Measurements from ENCODE around the gene FMNL3.

DNA sequence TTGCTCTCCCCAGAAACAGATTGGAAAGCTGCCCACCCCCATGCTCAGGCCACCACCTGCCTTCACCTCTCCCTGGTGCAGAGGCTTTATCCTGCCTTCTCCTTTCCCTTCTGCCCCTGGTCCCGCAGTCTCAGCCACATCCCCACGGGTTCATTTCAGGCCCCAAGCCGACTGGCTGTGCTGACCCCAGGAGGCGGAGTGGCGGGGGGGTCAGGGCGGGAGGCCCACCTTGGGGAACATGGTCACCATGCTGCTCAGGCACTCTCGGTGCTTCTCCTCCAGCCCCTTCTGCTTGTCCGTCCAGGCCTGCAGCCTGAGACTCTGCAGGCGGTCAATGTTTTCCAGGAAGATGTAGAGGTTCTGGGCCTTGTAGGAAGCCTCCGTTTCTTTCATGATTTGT is 108.7 kb downstream of the FMNL3 start:
- TF ChIP-seq, protein P1, sequence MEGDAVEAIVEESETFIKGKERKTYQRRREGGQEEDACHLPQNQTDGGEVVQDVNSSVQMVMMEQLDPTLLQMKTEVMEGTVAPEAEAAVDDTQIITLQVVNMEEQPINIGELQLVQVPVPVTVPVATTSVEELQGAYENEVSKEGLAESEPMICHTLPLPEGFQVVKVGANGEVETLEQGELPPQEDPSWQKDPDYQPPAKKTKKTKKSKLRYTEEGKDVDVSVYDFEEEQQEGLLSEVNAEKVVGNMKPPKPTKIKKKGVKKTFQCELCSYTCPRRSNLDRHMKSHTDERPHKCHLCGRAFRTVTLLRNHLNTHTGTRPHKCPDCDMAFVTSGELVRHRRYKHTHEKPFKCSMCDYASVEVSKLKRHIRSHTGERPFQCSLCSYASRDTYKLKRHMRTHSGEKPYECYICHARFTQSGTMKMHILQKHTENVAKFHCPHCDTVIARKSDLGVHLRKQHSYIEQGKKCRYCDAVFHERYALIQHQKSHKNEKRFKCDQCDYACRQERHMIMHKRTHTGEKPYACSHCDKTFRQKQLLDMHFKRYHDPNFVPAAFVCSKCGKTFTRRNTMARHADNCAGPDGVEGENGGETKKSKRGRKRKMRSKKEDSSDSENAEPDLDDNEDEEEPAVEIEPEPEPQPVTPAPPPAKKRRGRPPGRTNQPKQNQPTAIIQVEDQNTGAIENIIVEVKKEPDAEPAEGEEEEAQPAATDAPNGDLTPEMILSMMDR (IDR thresholded peaks at IDR 0.05): no peak
- no peak for TF ChIP-seq POLR2A (IDR thresholded peaks at IDR 0.05)
